T-helper 1 cell treated with Interleukin-12 subunit alpha and Interleukin-12 subunit beta and Interleukin-4 antibody, amounts not matched to agents 30 μg/mL and 1 μg/mL, for 36 hours (primary cell): Measurements from ENCODE around the gene MCMBP.
A peak's percentile ranks its signal among the peaks of the same experiment; 100 is the strongest.

Source experiments
- H3K27ac Mint-ChIP-seq: one replicate; pipeline ENCODE4 v1.8.0; 2021; ENCODE audit warnings: mild to moderate bottlenecking, mixed read lengths
- H3K27me3 Mint-ChIP-seq: one replicate; pipeline ENCODE4 v1.8.0; 2021; ENCODE audit warnings: low read depth, mixed read lengths
- H3K36me3 Mint-ChIP-seq: one replicate; pipeline ENCODE4 v1.8.0; 2021; ENCODE audit warnings: low read depth, mixed read lengths
- H3K4me1 Mint-ChIP-seq: one replicate; pipeline ENCODE4 v1.8.0; 2021; ENCODE audit warnings: low read depth, mixed read lengths
- H3K4me3 Mint-ChIP-seq: one replicate; pipeline ENCODE4 v1.8.0; 2021; ENCODE audit warnings: mild to moderate bottlenecking, moderate library complexity, mixed read lengths
- H3K9me3 Mint-ChIP-seq: one replicate; pipeline ENCODE4 v1.8.0; 2021; ENCODE audit warnings: mixed read lengths

The MCMBP gene

DNA sequence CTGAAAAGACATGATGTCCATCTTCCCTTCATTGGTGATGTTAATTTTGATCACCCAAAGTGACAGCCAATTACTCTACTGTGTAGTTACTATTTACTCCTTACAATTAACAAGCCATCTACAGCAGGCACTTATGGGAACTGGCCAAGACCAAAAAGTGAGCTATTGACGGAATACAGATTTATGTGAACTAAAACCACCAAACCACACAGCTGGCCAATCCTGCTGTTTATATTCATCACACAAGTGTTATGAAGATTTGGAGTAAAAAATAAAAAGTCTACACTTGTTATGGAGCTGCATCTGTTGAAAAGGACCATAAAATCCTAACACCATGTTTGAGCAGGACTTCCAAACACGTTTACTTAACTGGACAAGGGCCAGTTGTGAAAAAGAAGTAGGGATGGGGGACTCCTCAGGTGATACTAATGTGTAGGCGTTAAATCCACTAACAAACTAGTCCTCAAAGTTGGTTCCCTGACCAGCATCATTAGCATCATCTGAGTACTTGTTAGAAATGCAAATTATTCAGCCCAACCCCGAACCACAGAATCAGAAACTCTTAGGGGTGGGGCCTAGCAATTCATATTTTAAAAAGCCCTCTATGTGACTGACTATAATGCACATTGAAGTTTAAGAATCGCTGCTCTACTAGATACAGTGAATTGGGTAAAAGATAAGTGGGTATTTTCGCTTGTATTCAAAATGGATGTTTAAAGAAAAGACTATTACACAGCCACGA, 11.6 kb downstream of the MCMBP start:
- Mint-ChIP-seq H3K27me3 (no peaks in the 10 kb centered on the region), H3K9me3 (peaks cover 9% of the 10 kb centered on the region), H3K36me3 (peaks cover 24% of the 10 kb centered on the region), H3K4me1 (peaks cover 29% of the 10 kb centered on the region), H3K27ac (no peak overlapping the region), H3K4me3 (no peak overlapping the region)

GRCh38 chr10:119859420-119860258, 13.0 kb downstream of the MCMBP start:
- peaks cover 23% of the 10 kb centered on the region for H3K4me1 Mint-ChIP-seq
- H3K27ac Mint-ChIP-seq: no peak overlapping the region
- no peaks in the 10 kb centered on the region for H3K27me3 Mint-ChIP-seq
- peaks cover 20% of the 10 kb centered on the region for H3K36me3 Mint-ChIP-seq
- H3K9me3 Mint-ChIP-seq: peaks cover 8% of the 10 kb centered on the region
- no peak overlapping the region for H3K4me3 Mint-ChIP-seq

GRCh38 chr10:119858063-119858462, 14.6 kb downstream of the MCMBP start:
- H3K27ac Mint-ChIP-seq: no peak overlapping the region
- no peak overlapping the region for H3K4me3 Mint-ChIP-seq
- H3K9me3 Mint-ChIP-seq: no peaks in the 10 kb centered on the region
- no peaks in the 10 kb centered on the region for H3K27me3 Mint-ChIP-seq
- H3K36me3 Mint-ChIP-seq: peaks cover 15% of the 10 kb centered on the region
- peaks cover 15% of the 10 kb centered on the region for H3K4me1 Mint-ChIP-seq

- H3K36me3 Mint-ChIP-seq: peaks cover 31% of the 10 kb centered on the region
- H3K4me3 Mint-ChIP-seq: no peak overlapping the region
- H3K4me1 Mint-ChIP-seq: peaks cover 2% of the 10 kb centered on the region
- no peaks in the 10 kb centered on the region for H3K27me3 Mint-ChIP-seq
- H3K27ac Mint-ChIP-seq: no peak overlapping the region
- no peaks in the 10 kb centered on the region for H3K9me3 Mint-ChIP-seq
Measured at GRCh38 chr10:119853574-119853973, 19.1 kb downstream of the MCMBP start.

DNA sequence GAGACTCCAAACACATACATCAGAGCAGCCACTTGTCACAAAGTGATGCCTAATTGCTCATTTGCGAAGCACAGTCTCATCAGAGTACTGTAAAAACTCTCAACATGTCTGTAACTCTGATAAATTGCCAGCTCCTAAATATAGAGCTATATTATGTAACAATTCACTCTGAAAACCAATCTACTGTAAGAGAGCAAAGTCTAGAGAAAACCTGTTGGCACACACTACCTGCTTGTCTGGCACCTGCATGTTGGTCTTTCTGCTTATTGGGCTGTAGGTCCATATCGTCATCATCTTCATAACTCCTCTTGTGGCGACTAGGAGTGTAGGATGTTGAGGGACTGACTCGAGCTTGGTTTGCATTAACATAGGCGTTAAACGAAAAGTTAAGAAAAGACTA, 19.8 kb downstream of the MCMBP start:
- H3K4me1 Mint-ChIP-seq: peaks cover 2% of the 10 kb centered on the region
- no peak overlapping the region for H3K4me3 Mint-ChIP-seq
- peaks cover 33% of the 10 kb centered on the region for H3K36me3 Mint-ChIP-seq
- no peaks in the 10 kb centered on the region for H3K27me3 Mint-ChIP-seq
- H3K27ac Mint-ChIP-seq: no peak overlapping the region
- no peaks in the 10 kb centered on the region for H3K9me3 Mint-ChIP-seq

GRCh38 chr10:119852277-119852676, 20.4 kb downstream of the MCMBP start:
- H3K27me3 Mint-ChIP-seq: no peaks in the 10 kb centered on the region
- H3K4me1 Mint-ChIP-seq: peaks cover 2% of the 10 kb centered on the region
- H3K4me3 Mint-ChIP-seq: no peak overlapping the region
- peaks cover 32% of the 10 kb centered on the region for H3K36me3 Mint-ChIP-seq
- H3K27ac Mint-ChIP-seq: no peak overlapping the region
- H3K9me3 Mint-ChIP-seq: no peaks in the 10 kb centered on the region

DNA sequence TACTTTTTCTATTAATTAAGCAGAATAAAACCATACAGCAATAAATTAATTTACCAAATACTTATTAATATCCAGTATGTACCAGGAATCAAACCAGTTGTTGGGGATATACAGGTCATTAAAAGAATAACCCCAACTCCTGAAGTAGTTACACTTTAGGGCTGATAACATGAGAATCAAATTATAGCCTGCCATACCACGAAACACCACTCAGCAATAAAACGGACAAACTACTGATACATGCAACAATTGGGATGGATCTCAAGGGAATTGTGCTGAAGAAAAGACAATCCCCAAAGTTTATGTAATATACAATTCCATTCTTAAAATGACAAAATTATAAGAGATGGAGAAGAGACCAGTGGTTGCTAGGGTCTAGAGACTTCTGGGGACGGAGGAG, 22.7 kb downstream of the MCMBP start:
- H3K4me1 Mint-ChIP-seq: peaks cover 5% of the 10 kb centered on the region
- H3K9me3 Mint-ChIP-seq: no peaks in the 10 kb centered on the region
- H3K4me3 Mint-ChIP-seq: no peak overlapping the region
- H3K36me3 Mint-ChIP-seq: peaks cover 39% of the 10 kb centered on the region
- no peaks in the 10 kb centered on the region for H3K27me3 Mint-ChIP-seq
- no peak overlapping the region for H3K27ac Mint-ChIP-seq

- Mint-ChIP-seq H3K9me3 (no peaks in the 10 kb centered on the region), H3K4me1 (peaks cover 4% of the 10 kb centered on the region), H3K27me3 (no peaks in the 10 kb centered on the region), H3K27ac (no peak overlapping the region), H3K4me3 (no peak overlapping the region), H3K36me3 (peaks cover 44% of the 10 kb centered on the region)
Measured at GRCh38 chr10:119849031-119849789, 23.4 kb downstream of the MCMBP start.

DNA sequence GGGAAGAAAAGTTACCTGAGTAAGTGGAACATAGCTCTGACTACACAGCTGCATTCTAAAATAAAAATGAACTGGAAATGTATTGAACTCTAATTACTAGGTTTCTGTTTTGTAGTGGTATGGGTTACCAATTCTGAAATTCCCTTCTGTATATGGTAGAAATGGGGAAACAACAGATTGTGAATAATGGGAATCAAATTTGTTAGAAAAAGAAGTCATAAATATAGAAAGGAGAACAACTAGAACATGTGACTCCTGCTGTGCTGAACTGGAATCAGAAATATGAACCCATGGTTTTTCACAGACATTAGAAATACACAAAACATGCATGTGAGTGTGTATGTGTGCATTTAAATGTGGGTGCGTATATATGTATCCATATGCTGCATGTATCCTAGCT, 27.0 kb downstream of the MCMBP start:
- Mint-ChIP-seq H3K4me1 (peaks cover 7% of the 10 kb centered on the region), H3K36me3 (peaks cover 55% of the 10 kb centered on the region), H3K4me3 (no peak overlapping the region), H3K27me3 (no peaks in the 10 kb centered on the region), H3K27ac (no peak overlapping the region), H3K9me3 (no peaks in the 10 kb centered on the region)

DNA sequence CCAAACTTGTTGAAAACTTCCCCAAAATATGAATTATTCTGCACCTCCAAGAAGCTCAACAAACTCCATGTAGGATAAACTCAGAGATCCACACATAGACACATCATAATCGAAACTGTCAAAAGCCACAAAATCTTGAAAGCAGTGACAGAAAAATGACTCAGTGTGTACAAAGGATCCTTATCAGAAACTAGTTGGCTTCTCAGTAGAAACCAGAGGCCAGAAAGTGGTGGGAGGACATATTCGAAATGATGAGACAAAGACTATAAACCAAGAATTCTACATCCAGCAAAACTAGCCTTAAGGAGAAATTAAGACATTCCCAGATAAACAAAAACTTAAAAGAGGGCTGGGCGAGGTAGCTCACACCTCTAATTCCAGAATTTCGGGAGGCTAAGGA, 38.5 kb downstream of the MCMBP start:
- peak overlapping the region; percentile 23 for H3K27ac Mint-ChIP-seq
- H3K4me1 Mint-ChIP-seq: peaks cover 20% of the 10 kb centered on the region
- peak overlapping the region; percentile 11 for H3K4me3 Mint-ChIP-seq
- peaks cover 64% of the 10 kb centered on the region for H3K36me3 Mint-ChIP-seq
- H3K27me3 Mint-ChIP-seq: no peaks in the 10 kb centered on the region
- no peaks in the 10 kb centered on the region for H3K9me3 Mint-ChIP-seq

DNA sequence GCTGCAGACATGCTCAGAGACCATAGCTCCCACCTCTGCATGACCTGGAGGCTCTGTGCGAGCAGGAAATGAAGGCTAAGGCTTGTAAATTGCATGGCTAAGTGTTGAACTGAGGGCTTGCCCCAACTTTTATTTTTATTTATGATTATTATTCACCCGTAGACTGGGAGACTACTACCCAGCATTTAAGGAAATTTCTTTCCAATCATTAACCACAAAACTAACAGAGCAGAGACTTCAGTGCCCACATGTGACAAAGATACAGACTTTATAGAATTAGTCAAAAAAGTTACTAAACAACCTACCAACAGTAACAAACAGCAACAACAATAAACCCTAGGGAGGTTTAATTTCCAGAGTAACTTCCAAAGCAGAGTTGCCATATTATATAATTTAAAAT, 39.7 kb downstream of the MCMBP start:
- Mint-ChIP-seq H3K4me3 (no peak overlapping the region), H3K27me3 (no peaks in the 10 kb centered on the region), H3K4me1 (peaks cover 18% of the 10 kb centered on the region), H3K9me3 (no peaks in the 10 kb centered on the region), H3K27ac (no peak overlapping the region), H3K36me3 (peaks cover 64% of the 10 kb centered on the region)

DNA sequence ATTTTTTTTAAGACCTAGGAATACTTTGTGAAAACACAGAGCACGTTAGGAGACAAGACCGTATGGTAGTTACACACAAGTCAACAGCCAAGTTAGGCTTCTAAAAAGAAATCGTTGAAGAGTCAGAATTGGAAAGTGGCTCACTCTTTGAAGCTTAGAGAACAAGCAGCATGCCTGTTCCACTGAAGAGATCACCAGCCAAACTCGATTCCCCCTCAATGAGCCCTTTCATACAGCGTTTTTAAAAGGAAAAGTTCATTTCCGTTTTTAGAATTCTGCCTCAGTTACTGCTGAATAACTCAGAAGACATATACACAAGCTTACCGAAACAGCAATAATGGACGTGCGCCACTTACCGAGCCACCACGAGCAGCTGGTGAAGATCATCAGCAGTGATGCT, 41.0 kb downstream of the MCMBP start:
- H3K4me3 Mint-ChIP-seq: no peak overlapping the region
- no peaks in the 10 kb centered on the region for H3K9me3 Mint-ChIP-seq
- peaks cover 56% of the 10 kb centered on the region for H3K36me3 Mint-ChIP-seq
- no peak overlapping the region for H3K27ac Mint-ChIP-seq
- H3K27me3 Mint-ChIP-seq: no peaks in the 10 kb centered on the region
- H3K4me1 Mint-ChIP-seq: peaks cover 16% of the 10 kb centered on the region

- Mint-ChIP-seq H3K36me3 (peaks cover 52% of the 10 kb centered on the region), H3K27ac (no peak overlapping the region)
Measured at GRCh38 chr10:119830851-119831250, 41.8 kb downstream of the MCMBP start.

DNA sequence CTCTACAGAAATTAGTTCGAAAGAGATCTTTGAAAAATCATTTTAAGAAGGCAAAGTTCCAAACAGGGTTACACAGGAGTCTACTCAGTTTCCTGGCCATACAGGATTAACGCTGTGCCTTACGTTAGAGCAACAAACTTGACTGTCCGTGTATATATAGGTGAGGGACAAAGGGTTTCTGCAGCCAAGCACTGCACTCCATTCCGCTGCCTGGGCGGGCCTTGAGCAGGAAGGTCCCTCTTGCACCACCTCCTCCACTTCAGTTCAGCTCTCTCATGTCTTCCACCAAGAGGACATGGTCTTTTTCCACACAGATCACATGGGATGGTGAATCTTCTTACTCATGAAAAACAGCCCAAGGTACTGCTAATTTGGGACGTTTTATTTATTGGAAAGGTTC, 43.2 kb downstream of the MCMBP start:
- Mint-ChIP-seq H3K4me3 (no peak overlapping the region), H3K9me3 (no peaks in the 10 kb centered on the region), H3K4me1 (peaks cover 12% of the 10 kb centered on the region), H3K36me3 (peaks cover 46% of the 10 kb centered on the region), H3K27me3 (no peaks in the 10 kb centered on the region), H3K27ac (no peak overlapping the region)

More at GRCh38 chr10:119830851-119831250, 41.8 kb downstream of the MCMBP start:
- H3K4me3 Mint-ChIP-seq: no peak overlapping the region
- H3K27me3 Mint-ChIP-seq: no peaks in the 10 kb centered on the region
- H3K9me3 Mint-ChIP-seq: no peaks in the 10 kb centered on the region
- peaks cover 16% of the 10 kb centered on the region for H3K4me1 Mint-ChIP-seq
